NCI-H1436 treated with DMSO at 0.1 percent for 48 hours (cell line): ENCODE measurements around the gene KCNF1.
"Not testable (repeated sequence)": the region's sequence is repeated elsewhere in the genome, so short reads cannot be mapped to it uniquely, and the experiment has no call there.

Source experiments
- DNase-seq: peaks from one replicate; lab custom pipeline; 2025; lab: John Stamatoyannopoulos, UW

Gene KCNF1

DNA sequence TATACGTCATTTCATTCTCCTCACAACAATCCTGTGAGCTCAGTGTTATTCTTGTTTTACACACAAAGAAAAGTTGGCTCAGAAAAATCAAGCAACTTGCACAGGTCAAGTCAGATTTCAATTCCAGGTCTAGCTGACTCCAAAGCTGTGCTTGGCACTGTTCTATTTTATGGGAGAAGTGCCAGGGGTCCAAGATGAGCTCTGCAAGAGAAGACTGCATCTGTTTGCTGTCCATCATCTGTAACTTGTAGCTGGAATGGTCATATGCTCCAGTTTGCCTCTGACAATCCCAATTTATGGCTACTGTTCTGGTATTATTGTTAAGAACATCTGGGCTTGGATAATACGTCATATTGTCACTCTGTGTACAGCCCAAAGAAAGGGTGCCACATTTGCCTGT, 28.9 kb downstream of the KCNF1 start:
- no peak for DNase-seq

DNA sequence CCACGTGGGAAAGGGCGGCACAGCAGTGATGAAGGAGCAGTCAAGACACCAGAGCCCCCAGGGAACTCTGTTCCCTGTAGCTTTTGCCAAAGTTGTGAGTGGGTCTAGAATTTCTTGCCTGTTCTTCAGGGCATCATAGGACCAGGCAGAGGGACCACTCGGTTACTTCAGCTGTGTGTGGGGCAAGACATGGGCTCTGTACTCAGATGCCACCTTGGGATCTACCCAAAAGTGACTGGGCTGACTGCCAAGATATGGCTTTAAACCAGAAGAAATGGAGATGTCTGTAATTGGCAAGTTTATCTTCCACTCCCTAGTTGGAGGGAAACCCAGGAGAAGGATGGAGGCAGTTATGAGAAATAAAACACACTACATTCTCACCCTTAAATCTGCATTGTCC, 29.6 kb downstream of the KCNF1 start:
- DNase-seq, result no peak

DNA sequence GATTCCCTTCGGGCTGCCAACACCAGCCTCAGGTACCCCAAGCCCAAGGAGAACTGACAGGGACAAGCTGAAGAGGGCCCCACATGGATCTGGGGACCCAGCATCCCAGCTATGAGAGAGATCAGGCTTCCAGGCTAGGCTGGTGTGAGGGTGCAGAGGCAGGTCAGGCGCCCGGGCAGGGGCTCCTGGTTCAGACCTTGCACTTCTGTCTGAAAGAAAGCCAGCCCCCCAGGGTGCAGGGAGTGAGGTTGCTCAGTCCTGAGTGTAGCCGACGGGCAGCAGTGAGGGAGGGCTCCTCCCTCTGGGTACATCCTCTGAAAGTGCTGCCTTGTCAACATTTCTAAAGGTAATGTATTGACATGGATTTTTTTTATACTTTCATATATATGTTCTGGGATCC, 33.1 kb downstream of the KCNF1 start:
- DNase-seq, result no peak

DNA sequence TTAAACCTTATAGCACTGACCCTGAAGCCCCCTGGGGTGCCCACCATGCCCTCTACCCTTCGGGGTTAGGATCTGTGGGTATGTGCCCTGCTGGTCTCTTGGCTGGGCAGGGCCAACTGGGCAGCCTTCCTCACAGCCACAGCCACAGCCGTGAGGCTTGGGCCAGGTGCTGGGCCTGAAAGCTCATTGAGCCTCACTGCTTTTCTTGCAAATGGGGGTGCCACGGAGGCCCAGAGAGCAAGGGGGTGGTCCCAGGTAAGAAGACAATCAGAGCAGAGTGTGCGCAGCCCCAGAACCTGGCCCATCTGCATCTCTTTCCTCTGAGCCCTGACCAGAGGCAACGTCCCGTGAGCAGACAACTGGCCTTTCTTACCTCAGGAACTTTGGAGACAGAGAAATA, 34.7 kb downstream of the KCNF1 start:
- no peak for DNase-seq

DNA sequence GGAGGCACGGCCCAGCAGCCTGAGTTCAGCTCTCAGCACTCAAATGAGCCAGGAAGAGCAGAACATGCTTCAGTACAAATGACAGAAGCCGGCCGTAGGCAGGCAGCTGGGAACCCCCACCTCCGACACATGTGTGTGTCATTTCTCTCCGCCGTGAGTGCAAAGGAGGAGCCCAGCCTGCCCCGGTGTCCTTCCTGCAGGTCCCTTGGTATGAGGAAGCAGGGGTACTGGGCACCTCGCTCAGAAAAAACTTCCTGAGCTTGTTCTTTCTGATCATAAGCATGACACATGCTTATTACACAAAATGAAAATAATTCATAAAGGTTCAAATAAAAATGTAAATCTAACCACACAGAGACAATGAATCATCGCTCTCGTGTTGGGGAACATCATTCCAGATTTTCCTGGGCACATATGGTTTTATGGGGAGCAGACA, 35.3 kb downstream of the KCNF1 start:
- DNase-seq, result no peak

DNA sequence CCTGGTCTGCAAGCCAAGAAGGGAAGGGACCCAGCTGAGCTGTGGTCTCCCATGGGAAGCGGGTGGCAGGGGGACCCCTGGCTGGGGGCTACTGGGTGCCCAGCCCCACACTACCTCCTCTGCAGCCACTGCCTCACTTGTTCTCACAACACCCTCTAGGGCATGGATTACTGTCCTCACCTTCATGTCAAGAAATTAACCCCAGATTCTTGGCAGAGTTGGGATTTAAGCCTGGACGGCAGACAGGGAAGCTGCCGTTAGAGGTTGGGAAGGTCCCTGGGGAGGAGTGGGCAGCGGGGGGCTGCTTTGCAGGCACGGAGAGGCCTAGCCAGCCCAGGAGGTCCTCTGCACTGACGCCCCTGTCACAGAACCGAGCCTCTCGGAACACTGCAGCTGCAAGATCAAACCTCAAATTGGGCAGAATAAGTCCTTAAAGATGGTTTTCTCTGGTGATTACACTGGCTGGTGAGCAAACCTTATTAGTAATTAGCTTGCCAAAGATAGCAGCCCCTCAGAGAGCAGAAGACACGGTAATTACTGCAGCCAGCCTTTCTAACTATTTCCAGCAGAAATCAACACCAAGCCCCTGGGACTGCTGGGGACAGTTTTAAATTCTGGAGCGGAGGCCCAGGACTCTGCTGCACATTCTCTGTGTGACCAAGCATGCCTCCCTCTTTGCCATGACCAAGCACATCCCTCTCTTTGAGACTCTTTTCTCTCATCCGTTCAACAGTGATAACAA, 35.9 kb downstream of the KCNF1 start:
- DNase-seq, result no peak

DNA sequence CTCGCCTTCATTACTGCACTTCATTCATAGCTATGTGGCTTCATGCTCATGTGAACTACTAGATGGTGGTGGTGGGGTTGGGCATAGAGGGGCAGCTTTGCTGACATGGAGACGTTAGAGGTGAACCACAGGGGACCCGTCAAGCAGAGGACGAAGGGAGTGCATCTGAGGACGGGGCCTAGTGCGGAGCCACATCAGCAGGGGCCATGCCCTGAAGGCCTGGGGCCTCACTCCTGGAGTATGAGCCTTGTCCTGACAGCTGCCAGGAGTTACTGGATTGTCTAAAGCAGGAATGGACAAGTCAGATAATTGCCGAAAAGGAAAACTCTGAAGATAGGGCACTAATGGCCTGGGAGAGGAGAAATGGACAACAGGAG, 36.4 kb downstream of the KCNF1 start:
- DNase-seq, result no peak

DNA sequence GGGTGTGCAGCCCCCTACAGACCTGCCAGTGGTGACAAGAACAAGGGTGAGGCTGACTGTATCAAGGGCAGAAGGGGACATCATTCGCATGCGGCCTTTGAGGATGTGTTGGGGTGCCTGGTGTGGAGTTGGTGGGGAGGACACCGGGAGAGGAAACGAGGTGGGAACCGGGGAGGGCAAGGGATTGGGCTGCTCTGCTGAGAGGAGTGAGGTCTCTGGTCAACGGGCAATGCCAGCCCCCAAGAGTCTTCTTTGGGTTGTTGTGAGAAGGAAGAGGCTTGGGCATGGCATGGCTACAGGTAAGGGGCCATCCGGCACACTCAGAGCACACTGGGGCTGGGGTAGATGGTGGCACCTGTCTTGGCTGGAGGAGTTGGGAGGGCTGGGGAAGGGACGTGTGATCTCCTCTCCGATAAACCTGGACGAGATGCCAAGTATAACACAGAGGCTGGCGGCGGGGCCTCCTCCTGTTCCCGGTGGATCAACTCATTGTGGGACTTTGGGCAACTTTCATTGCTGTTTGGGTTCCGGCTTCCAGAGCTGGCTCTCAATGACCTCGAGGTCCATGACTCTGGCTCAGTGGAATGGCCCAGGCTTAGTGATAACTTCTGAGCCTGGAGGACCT, 37.0 kb downstream of the KCNF1 start:
- DNase-seq, result no peak

DNA sequence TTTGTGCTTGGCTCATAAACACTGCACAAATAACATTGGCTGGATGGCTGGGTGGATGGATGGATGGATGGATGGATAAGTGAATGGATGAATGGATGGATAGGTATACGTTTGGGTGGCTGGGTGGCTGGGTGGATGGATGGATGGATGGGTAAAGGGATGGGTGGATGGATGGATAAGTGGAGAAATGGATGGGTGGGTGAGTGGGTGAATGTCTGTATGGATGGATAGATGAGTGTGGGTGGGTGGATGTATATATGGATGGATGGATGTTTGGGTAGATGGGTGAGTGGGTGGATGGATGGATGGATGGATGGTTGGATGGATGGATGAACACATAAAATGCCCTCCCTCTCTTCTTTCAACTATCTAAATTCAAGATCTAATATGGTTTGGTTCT, 38.1 kb downstream of the KCNF1 start:
- DNase-seq, result no peak

DNA sequence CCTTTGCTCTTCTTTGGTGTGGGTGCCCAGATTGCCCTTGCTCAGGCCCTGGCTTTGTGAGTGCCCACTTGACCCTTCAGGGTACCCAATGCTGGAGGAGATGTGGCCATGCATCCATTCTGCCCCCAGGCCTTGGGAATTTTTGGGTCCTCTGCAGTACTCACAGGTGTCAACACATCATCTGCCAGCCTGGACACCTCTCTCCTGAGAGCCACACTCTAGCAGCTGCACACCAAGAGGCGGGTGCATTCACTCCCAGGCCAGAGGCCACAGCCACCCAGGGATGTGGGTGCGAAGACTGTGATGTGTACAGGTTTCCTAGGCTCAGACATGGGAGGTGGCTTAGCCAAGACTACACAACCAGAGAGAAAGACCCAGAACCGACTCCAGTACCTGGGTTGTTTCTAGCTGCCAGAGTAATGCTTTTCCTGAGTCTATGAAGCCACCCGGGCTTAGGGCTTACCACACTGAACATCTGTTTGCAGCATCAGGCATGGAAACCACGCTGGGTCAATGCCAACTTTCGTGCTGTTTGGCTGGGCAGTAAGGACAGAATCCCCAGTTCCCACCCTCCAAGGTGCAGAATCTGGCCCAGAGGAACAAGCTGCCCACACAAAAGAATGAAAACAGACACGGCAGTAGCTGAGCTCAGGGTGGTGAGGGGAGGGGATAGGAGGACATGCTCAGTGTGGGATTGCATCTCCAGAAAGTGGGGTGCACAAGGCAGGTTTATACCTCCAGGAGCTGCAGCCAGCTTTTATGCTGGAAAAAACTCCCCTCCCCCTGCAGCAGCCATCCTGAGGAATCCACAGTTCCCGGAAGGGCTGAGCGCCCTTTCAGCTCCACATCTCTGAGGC, 40.1 kb downstream of the KCNF1 start:
- DNase-seq, result no peak

DNA sequence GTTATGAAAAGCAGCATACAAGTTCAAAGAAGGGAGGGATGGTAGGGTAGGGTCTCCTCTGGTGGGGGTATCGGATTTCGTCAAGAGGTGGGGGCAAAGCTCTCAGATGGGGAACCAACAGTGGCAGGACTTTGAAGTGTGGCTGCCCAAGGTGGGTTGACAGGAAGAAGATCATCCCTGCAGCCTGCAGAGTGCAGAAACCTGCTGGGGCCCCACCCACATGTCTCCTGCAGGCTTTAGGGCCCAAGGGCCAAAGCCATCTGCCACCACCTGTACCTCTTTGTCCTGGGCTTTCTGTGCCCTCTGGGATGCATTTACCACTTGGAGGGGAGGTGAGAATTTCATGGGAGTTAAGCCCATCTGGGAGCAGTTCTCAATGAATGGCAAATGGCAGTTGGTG, 42.7 kb downstream of the KCNF1 start:
- DNase-seq, result no peak

DNA sequence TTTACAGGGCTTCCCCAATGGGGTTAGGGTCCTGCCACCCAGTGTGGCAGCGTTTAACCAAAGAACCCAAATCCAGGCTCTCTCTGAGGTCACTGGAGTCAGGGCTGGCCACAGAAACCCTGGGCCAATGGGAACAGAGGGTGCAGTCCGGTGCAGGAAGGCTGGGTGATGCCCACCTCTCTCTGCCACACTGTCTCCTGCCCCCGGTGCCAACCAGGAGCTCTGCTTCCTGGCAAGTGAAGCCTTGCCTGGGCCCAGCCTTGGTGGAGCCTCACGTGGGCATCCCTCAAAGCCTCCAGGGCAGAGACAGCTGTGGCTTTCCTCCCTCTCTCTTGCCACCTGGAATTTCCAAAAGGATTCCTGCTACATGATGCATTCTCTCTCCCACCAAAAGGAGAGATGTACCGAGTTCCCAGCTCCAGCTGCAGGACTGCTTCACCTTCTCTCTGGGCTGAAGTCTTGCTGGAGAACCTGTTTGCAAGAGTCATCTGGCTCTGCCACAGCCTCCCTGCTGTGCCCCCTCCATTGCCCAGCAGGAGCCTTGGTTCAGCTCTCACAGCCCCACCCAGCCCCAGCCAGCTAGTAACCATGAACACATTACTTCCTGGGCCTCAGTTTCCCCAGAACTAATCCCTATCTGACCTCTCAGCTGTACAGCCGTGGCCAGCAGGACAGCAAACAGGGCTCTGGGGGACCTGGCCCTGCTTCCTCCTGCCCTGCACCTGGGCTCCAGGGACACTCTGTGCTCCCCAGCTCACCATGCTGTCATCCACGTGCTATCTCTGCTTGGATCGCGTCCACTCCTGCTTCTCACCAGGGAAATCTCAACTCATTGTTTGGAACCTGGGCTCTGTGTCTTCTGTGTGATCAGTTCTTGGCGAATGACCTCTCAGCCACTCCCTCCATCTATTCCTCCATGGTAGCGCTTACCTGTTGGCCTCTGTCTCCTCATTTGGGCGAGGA, 43.4 kb downstream of the KCNF1 start:
- DNase-seq, result no peak

DNA sequence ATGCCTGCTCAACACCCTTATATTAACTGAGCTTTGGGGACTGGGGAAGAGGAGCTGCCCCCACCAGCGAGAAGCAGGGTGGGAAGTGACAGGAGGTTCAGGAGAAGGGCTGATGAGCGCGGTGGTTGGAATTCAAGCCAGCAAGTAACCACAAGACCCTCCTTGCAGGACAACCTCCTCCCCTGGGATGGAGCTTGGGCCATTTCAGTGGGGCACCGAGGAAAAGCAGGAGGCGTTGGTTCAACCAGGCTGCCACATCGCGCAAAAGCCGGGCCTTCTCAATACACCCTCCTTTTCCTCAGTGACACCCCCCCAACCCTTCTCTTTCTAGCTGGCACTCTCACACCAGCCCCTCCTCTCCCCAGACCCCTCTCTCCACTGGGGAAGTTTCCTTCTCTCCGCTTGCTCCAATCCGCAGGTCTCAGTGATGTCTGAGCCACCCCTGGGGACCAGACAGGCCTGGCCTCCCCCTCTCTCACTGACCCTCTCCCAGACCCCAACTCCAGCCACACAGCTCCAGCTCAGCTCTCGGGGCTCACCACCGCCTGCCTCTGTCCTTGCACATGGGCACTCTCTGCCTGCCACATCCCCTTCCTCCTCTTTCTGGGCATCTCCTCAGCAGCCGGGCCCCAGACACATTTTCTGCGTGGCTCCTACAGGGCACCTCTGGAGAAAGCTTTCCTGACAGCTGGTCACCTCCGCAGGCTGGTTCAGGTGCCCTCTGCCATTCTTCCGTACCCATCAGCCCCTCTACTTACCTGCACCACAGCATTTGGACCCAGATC, 44.5 kb downstream of the KCNF1 start:
- DNase-seq, result no peak

DNA sequence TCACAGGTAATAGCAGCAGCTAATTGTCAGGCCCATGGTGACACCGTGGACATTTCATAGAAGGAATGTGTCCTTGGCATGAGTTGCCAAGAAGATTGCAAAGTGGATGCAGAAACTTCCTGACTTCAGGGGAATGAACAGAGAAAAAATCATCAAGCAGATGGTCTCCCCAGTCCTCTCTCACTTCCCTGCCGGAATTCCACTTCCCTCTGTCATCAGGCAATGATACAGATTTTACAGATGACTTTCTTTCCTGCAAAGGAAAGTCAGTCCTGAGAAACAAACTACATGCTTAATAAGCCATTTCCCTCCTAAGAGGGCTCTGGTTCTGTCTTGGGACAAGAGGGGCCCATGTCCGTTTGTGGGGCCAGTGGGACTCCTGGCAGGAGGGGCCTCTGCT, 45.7 kb downstream of the KCNF1 start:
- DNase-seq, result no peak

DNA sequence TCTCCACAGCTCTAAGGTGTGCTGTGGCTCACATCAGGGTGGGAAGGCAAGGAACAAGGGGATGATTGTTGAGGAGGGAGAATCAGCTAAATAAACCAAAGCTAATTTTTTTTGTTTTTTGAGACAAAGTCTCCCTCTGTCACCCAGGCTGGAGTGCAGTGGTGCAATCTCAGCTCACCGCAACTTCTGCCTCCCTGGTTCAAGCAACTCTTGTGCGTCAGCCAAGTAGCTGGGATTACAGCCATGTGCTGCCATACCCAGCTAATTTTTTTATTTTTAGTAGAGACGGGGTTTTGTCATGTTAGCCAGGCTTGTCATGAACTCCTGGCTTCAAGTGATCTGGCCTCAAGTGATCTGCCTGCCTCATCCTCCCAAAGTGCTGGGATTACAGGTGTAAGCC, 46.7 kb downstream of the KCNF1 start:
- not testable (repeated sequence) for DNase-seq

DNA sequence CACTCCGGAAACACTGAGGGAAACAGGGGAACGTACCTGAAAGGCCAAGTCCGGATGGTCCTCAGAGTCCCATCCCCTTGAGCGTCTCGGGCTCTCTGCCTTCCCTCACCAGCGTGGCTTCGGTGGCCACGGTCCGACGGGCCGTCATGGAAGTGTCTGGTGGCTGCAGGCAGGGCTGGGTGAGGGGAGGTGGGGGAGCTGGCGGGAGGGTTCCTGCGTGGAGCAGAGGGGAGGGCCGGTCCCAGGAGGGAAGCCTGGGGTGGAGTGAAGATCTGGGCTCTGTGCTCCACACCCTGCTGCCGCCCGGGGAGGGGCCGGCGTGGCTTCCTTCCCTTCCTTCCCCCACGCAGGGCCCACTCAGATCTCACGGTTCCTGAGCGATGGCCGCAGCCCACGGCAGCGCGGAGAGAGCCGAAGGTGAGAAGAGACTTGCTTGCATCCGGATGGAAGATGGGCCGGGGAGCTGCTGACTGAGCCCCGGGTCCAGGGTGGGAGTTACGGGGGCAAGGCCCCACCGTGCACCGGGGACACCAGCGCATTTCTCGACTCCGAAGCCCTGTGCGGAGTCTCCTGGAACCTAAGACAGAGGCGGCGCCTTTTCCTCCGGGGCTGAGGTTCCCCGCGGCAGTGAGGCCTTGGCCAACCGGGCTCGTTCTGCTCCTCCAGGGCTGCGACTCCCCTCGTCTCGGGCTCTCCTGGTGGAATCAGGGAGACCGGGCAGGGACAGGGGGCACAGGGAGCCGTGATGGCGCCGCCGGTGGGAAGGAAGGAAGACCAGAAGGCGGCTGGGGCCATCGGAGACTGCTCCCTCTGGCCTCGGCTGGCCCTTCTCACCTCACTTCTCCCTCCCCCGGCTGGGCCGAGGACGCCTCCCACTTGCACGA, 49.1 kb downstream of the KCNF1 start:
- DNase-seq, result no peak

DNA sequence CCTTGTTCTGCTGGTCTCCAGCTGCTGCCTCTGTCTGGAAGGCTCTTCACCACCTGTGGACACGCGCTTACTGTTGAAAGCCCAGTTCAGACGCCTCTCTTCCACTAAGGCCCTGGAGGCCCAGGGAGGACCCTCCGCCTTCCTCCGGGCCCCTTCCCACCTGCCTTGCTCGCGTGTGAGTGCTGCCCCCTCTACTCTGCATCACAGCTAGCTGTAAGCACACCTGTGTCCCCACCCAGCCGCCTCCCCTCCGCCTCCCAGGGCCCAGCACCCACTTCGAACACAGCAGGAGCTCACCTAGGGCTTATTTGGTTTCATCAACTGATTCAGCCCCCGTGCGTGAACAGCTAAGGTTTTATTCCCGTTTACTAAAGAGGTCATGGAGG, 49.7 kb downstream of the KCNF1 start:
- no peak for DNase-seq

DNA sequence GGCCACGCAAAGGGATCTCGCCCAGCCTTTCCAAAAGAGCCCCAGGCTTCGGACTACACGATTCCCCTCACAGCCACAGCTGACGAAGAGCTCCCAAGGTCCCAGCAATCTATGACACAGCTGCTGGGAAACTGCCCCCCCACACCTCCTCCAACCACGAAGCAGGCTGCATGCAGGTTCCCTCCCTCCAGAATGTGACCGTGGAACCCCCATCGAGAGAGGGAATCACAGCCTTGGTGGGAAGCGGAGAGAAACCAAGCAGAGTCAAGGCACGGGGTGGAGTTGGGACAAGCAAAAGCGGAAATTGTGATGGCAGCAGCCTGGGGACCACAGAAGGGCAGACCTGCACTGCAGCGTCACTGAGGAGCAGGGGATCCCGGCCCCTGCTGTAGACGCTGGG, 50.3 kb downstream of the KCNF1 start:
- DNase-seq, result no peak

DNA sequence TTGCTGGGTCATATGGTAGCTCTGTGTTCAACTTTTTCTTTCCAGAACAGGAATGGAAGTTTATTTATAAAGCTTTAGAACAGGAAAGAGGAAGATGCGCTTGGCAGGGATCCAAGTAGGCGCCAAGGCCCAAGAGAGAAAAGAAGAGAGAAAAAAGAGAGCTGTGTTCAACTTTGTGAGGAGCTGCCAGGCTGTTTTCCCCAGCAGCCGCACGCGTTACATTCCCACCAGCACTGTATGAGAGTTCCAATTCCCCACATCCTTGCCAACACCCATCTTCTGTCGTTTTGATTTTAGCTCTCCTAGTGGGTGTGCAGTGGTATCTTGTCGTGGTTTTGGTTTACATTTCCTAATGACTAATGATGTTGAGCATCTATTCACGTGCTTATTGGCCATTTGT, 51.4 kb downstream of the KCNF1 start:
- no peak for DNase-seq
